Activated naive CD8-positive, alpha-beta T cell treated with anti-CD3 and anti-CD28 coated beads, Interleukin-2, amount 50 U/mL, for 24 hours (primary cell): Measurements from ENCODE around the gene NRXN2.
"Not testable (repeated sequence)": the region's sequence is repeated elsewhere in the genome, so short reads cannot be mapped to it uniquely, and the experiment has no call there.

Source experiments
- ATAC-seq: fragments of 150-1000 bp; cut with Tn5 transposase; one replicate; pipeline ENCODE4 v1.10.0; 2021
- DNase-seq: peaks from one replicate; pipeline ENCODE4 v3.0.0; 2021
- H3K27ac Mint-ChIP-seq: one replicate; pipeline ENCODE4 v1.8.0; 2021; ENCODE audit warnings: mild to moderate bottlenecking, mixed read lengths
- H3K27me3 Mint-ChIP-seq: one replicate; pipeline ENCODE4 v1.8.0; 2021; ENCODE audit warnings: mixed read lengths
- H3K36me3 Mint-ChIP-seq: one replicate; pipeline ENCODE4 v1.8.0; 2021; ENCODE audit warnings: low read depth, mixed read lengths
- H3K4me1 Mint-ChIP-seq: one replicate; pipeline ENCODE4 v1.8.0; 2021; ENCODE audit warnings: mixed read lengths
- H3K4me3 Mint-ChIP-seq: one replicate; pipeline ENCODE4 v1.8.0; 2021; ENCODE audit warnings: mild to moderate bottlenecking, moderate library complexity, mixed read lengths
- H3K9me3 Mint-ChIP-seq: one replicate; pipeline ENCODE4 v1.8.0; 2021; ENCODE audit warnings: mixed read lengths

The NRXN2 gene

GRCh38 chr11:64568041-64568571, 154.9 kb downstream of the NRXN2 start:
- Mint-ChIP-seq H3K4me1 (peaks cover 4% of the 10 kb centered on the region), H3K36me3 (no peaks in the 10 kb centered on the region), H3K4me3 (no peak overlapping the region), H3K27ac (no peak overlapping the region), H3K27me3 (no peaks in the 10 kb centered on the region), H3K9me3 (no peaks in the 10 kb centered on the region)
- ATAC-seq (no peak), DNase-seq (no peak)

- H3K27me3 Mint-ChIP-seq: no peaks in the 10 kb centered on the region
- H3K27ac Mint-ChIP-seq: no peak overlapping the region
- H3K4me1 Mint-ChIP-seq: peaks cover 4% of the 10 kb centered on the region
- no peaks in the 10 kb centered on the region for H3K36me3 Mint-ChIP-seq
- no peaks in the 10 kb centered on the region for H3K9me3 Mint-ChIP-seq
- no peak for DNase-seq
- H3K4me3 Mint-ChIP-seq: no peak overlapping the region
- ATAC-seq: no peak
Observed at GRCh38 chr11:64566915-64567891, 155.8 kb downstream of the NRXN2 start.

GRCh38 chr11:64566042-64566914, 156.7 kb downstream of the NRXN2 start:
- Mint-ChIP-seq H3K27ac (no peak overlapping the region), H3K27me3 (no peaks in the 10 kb centered on the region), H3K4me1 (peaks cover 4% of the 10 kb centered on the region), H3K9me3 (no peaks in the 10 kb centered on the region), H3K4me3 (no peak overlapping the region), H3K36me3 (no peaks in the 10 kb centered on the region)
- DNase-seq (peak; percentile 13), ATAC-seq (peak; percentile 44)

- Mint-ChIP-seq H3K27me3 (no peaks in the 10 kb centered on the region), H3K27ac (no peak overlapping the region), H3K4me1 (peaks cover 4% of the 10 kb centered on the region), H3K4me3 (no peak overlapping the region), H3K36me3 (no peaks in the 10 kb centered on the region), H3K9me3 (no peaks in the 10 kb centered on the region)
- DNase-seq: no peak
- ATAC-seq: no peak
Observed at GRCh38 chr11:64564947-64565889, 157.8 kb downstream of the NRXN2 start.

- H3K4me3 Mint-ChIP-seq: no peak overlapping the region
- H3K9me3 Mint-ChIP-seq: no peaks in the 10 kb centered on the region
- H3K27me3 Mint-ChIP-seq: no peaks in the 10 kb centered on the region
- DNase-seq (no peak), ATAC-seq (no peak)
- H3K27ac Mint-ChIP-seq: no peak overlapping the region
- H3K36me3 Mint-ChIP-seq: no peaks in the 10 kb centered on the region
- H3K4me1 Mint-ChIP-seq: peaks cover 4% of the 10 kb centered on the region
Observed at GRCh38 chr11:64564419-64564818, 158.6 kb downstream of the NRXN2 start.

- DNase-seq: no peak
- H3K4me1 Mint-ChIP-seq: peaks cover 4% of the 10 kb centered on the region
- no peak overlapping the region for H3K27ac Mint-ChIP-seq
- no peak overlapping the region for H3K4me3 Mint-ChIP-seq
- no peaks in the 10 kb centered on the region for H3K27me3 Mint-ChIP-seq
- ATAC-seq: no peak
- no peaks in the 10 kb centered on the region for H3K36me3 Mint-ChIP-seq
- no peaks in the 10 kb centered on the region for H3K9me3 Mint-ChIP-seq
Observed at GRCh38 chr11:64563966-64564365, 159.0 kb downstream of the NRXN2 start.

- ATAC-seq: no peak
- Mint-ChIP-seq H3K4me1 (peaks cover 4% of the 10 kb centered on the region), H3K36me3 (no peaks in the 10 kb centered on the region), H3K27me3 (no peaks in the 10 kb centered on the region), H3K27ac (no peak overlapping the region), H3K4me3 (no peak overlapping the region), H3K9me3 (no peaks in the 10 kb centered on the region)
- no peak for DNase-seq
Observed at GRCh38 chr11:64562723-64563351, 160.2 kb downstream of the NRXN2 start.

GRCh38 chr11:64561984-64562722, 160.8 kb downstream of the NRXN2 start:
- ATAC-seq (no peak), DNase-seq (no peak)
- Mint-ChIP-seq H3K36me3 (no peaks in the 10 kb centered on the region), H3K9me3 (no peaks in the 10 kb centered on the region), H3K27me3 (no peaks in the 10 kb centered on the region), H3K27ac (no peak overlapping the region), H3K4me3 (no peak overlapping the region), H3K4me1 (peaks cover 4% of the 10 kb centered on the region)

- H3K4me1 Mint-ChIP-seq, H3K4me3 Mint-ChIP-seq, H3K36me3 Mint-ChIP-seq, ATAC-seq, H3K27ac Mint-ChIP-seq, DNase-seq, H3K9me3 Mint-ChIP-seq, H3K27me3 Mint-ChIP-seq: not testable (repeated sequence)
Observed at GRCh38 chr11:64561429-64561828, 161.6 kb downstream of the NRXN2 start.

- DNase-seq: no peak
- no peaks in the 10 kb centered on the region for H3K27me3 Mint-ChIP-seq
Observed at GRCh38 chr11:64560941-64561340, 162.1 kb downstream of the NRXN2 start.

GRCh38 chr11:64560139-64560771, 162.7 kb downstream of the NRXN2 start:
- Mint-ChIP-seq H3K9me3 (no peaks in the 10 kb centered on the region), H3K27ac (no peak overlapping the region), H3K36me3 (no peaks in the 10 kb centered on the region), H3K4me3 (no peak overlapping the region), H3K27me3 (no peaks in the 10 kb centered on the region), H3K4me1 (peaks cover 5% of the 10 kb centered on the region)
- DNase-seq (no peak), ATAC-seq (no peak)

More at GRCh38 chr11:64560941-64561340, 162.1 kb downstream of the NRXN2 start:
- ATAC-seq: no peak
- no peaks in the 10 kb centered on the region for H3K9me3 Mint-ChIP-seq
- peaks cover under 1% of the 10 kb centered on the region for H3K4me1 Mint-ChIP-seq
- no peak overlapping the region for H3K4me3 Mint-ChIP-seq
- no peak overlapping the region for H3K27ac Mint-ChIP-seq
- no peaks in the 10 kb centered on the region for H3K36me3 Mint-ChIP-seq

- no peaks in the 10 kb centered on the region for H3K36me3 Mint-ChIP-seq
- H3K4me1 Mint-ChIP-seq: peaks cover 9% of the 10 kb centered on the region
- no peaks in the 10 kb centered on the region for H3K9me3 Mint-ChIP-seq
- H3K27ac Mint-ChIP-seq: no peak overlapping the region
- no peak for DNase-seq
- no peaks in the 10 kb centered on the region for H3K27me3 Mint-ChIP-seq
- no peak overlapping the region for H3K4me3 Mint-ChIP-seq
- no peak for ATAC-seq
Observed at GRCh38 chr11:64559351-64560138, 163.5 kb downstream of the NRXN2 start.
